Activated naive CD4-positive, alpha-beta T cell treated with Interleukin-2 at 50 U/mL for 16 hours (primary cell): Measurements from ENCODE around the gene DDTL.
"Not testable (repeated sequence)": the region's sequence is repeated elsewhere in the genome, so short reads cannot be mapped to it uniquely, and the experiment has no call there.

Experiments
- DNase-seq: peaks from one replicate; pipeline ENCODE4 v3.0.0-alpha.2; 2020

The DDTL gene

GRCh38 chr22:23970816-23971486 lies 4.3 kb downstream of the DDTL start:
- DNase-seq, result no peak

DNA sequence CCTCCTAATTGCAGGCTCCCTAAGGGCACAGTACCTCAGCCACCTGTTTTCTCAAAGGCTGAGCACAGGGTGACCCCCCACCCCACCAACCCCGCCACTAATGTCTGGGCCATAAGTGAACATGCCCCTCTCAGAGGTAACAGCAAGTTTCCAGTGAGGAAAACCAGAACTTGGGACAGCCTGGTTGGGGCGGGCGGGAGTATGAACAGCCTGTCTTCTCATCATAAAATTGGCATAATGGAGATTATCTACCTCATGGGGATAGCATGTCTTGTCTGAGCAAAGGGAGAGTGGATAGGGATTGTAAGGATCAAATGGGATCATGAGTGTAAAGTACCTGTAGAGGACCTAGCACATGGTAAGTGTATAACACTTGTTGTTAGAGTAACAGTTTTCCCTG lies 5.2 kb downstream of the DDTL start:
- not testable (repeated sequence) for DNase-seq

GRCh38 chr22:23974345-23974744 lies 7.7 kb downstream of the DDTL start, which contains the start of gene DDT:
DDT (minus strand) TSS chr22:23974441; CDS start chr22:23974414, 27 bp downstream.
- DNase-seq, result not testable (repeated sequence)

DNA sequence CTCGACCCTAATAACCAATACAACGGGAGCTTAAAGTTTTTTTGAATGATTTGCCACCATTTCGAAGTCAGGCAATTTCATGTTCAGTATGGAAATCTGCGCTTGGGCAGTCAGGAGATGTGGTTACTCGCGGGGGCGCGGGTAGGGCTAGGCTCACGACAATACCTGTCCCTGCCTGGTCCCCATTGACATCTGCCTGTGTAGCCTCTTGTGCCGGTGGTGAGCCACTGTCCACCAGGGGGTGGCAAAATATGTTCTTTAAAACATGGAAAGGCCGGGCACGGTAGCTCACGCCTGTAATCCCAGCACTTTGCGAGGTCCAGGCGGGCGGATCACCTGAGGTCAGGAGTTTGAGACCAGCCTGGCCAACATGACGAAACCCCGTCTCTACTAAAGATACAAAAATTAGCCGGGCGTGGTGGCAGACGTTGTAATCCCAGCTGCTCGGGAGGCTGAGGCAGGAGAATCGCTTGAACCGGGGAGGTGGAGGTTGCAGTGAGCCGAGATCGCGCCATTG lies 8.2 kb downstream of the DDTL start:
- not testable (repeated sequence) for DNase-seq

DNA sequence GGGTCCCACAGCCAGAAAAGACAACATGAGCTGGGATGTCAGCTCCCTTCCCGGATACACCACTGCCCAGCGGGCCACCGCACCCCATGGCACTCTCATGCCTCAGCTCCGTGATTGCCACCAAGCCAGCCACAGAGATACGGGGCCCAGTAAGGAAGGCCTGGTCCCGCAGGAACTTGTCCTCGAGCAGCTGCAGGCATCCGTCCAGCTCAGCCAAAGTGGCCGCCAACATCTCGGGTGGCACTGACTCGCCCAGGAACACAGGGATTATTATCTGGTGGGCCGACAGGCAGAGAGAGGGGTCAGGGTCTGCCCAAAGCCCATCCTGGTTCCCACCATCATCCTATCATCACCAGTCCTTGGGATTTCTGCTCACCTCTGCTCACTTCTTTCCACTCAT lies 10.6 kb downstream of the DDTL start:
- DNase-seq, result not testable (repeated sequence)

- DNase-seq, result not testable (repeated sequence)
These were observed 13.0 kb downstream of the DDTL start, which contains the start of gene GSTT2 for GRCh38 chr22:23979557-23980240. GSTT2 (plus strand) TSS chr22:23980134.

GRCh38 chr22:23980567-23980966 lies 13.9 kb downstream of the DDTL start:
- not testable (repeated sequence) for DNase-seq

DNA sequence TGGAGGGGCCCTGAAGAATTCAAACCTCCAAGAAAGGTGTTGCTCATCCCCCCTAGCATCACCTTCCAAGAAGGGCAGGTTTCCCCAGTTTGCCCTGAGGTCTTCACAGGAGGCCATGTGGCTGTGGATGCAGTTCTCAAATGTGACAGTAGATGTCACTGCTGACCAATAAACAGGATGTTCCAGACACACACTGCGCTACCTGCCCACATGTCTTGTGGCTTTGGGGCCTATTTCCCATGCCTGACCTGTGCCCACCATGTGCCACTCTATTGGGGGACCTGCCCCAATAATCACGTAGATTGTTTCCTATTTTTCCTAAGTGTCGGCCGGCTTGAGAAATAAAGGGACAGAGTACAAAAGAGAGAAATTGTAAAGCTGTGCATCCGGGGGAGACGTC lies 17.7 kb downstream of the DDTL start:
- peak; percentile 72 for DNase-seq

GRCh38 chr22:23986089-23986488 lies 19.4 kb downstream of the DDTL start:
- DNase-seq, result not testable (repeated sequence)

- DNase-seq, result not testable (repeated sequence)
These were observed 20.0 kb downstream of the DDTL start for GRCh38 chr22:23986538-23987178.

- not testable (repeated sequence) for DNase-seq
These were observed 23.0 kb downstream of the DDTL start for GRCh38 chr22:23989583-23990244.

DNA sequence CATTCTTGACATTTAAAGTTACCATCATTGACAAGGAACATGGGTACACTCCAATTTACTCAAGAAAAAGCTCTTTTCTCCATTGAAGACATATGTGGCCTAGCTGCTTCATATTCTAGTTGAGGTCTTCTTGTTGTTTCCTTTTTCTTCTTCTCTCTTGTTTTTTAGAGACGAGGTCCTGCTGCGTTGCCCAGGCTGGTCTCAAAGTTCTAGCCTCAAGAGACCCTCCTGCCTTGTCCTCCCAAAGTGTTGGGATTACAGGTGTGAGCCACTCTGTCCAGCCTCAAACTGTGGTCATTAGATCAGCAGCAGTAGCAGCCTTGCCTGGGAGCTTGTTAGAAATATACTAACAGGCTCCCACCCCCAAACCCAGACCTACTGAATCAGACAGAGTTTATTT lies 26.4 kb downstream of the DDTL start:
- not testable (repeated sequence) for DNase-seq

GRCh38 chr22:23993581-23994177 lies 27.0 kb downstream of the DDTL start:
- DNase-seq, result not testable (repeated sequence)

- no peak for DNase-seq
These were observed 30.4 kb downstream of the DDTL start for GRCh38 chr22:23997092-23997491.

DNA sequence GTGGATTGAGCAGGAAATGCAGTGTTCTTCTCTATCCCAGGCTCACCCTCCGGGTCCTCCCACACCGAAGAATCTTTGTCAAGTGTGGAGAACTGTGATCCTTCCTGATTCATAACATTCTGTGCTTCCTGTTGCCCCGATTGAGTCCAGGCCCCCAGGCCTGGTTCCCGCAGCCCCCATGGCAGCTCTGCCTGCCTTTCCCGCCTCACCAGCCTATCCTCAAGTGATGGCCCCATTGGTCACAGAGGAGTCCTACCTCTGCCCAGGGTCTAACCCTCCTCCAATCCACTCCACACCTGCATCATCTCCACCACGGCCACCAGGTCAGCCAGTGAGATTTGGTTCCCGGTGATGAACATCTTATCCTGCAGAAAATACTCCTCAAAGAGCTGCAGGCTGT lies 33.1 kb downstream of the DDTL start:
- DNase-seq, result not testable (repeated sequence)

DNA sequence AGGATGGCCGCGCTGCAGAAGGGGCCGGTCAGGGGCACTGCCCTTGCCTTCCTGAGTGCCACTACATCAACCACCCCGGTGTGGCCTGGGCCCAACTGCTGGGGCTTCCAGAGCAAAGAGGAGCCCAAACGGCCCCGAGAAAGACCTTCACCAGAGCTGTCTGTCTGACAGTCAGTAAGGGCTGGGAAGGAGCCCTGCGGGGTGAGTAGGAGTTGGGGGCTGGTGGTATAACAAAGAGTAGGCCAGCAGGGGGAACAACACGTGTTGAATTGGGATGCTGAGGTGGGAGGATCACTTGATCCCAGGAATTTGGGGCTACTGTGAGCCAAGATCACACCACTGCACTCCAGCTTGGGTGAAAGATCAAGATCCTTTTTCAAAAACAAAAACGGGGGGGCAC lies 34.6 kb downstream of the DDTL start:
- no peak for DNase-seq

- no peak for DNase-seq
These were observed 35.6 kb downstream of the DDTL start for GRCh38 chr22:24002272-24002671.

DNA sequence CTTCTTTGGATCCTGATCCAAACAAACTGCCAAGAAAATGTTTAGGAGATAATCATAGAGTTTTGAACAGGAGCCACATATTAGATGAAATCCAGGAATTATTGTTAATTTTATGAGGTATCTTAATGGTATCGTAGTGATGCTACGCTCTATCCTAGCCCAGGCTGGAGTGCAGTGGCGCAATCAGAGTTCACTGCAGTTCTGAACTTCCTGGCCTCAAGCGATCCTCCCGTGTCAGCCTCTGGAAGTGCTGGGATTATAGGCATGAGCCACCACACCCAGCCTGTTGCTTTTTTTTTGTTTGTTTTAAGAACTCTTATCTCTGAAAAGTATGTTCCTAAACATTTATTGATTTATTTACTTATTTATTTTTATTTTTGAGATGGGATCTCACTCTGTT lies 36.2 kb downstream of the DDTL start:
- no peak for DNase-seq

DNA sequence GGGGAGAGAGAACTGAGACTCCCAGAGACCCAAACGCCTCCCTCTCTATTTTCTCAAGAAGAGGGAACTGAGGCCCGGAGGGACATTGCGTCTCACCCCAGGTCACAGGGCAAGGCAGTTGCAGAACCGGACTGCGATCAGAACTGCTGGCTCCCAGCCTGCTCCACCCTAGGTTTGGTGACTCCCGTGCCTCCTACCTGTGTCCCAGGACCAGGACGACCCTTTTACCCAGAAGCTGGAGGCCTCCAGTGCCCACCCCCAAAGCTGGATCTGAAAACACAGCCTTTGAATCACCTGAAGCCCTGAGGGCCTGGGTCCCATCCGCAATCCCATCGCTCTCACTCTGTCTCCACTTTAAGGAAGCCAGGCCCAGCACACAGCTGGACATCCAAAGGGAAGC lies 37.2 kb downstream of the DDTL start:
- no peak for DNase-seq

DNA sequence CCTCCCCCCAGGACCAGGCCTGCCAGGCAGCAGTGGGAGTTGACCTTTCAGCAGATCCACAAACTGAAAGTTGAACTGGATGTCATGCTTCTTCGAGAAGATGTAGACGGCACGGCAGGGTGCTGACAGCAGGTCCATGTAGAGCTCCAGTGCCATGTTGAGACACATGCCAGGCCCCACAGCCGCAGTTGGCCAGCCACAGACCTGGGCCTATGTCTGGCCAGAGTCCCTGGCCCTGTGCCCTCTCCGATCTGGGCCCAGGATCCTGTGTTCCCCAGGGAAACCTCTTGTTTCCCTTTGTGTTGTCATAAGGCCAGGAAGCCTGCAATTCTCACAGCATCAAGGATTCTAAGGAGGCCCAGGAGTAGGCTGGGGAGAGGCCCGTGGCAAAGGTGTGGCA lies 38.5 kb downstream of the DDTL start, which contains the start of gene GSTT4:
Gene GSTT4 (minus strand): TSS at position 253 of the 400 bp plus-strand sequence. CDS start 97 bp downstream, at position 156.
- no peak for DNase-seq

DNA sequence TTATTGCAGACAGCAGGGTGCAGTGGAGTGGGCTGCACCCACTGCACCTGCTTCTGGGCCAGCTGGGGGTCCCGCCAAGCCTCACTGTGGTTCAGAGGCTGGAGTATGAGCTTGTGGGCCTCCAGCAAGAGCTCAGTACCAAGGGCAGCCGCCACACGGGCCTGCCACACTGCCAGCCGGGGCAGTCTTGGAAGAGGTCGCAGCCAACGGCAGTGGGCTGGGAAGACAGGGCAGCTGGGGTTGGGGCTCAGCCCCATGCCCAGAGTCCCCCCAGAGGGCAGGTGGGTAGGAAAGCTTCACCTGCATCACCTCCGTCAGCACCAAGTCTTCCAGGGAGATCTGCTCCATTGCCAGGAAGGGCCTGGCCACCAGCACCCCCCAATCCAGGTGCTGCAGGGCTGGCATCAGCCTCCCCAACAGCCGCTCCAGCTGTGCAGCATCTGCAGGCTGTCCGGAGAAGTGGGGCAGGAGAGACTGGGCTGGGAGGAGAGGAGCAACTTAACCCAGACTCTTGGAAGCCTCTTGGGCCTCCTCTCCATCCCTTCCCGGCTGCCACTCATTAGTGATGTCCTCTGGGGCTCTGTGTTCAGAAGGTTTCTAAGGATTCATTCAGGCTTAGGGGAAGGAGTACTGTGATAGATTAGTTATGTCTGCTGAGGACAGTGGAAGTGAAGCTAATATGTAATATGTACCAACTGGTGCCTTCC lies 39.7 kb downstream of the DDTL start:
- no peak for DNase-seq

GRCh38 chr22:24006914-24007214 lies 40.2 kb downstream of the DDTL start:
- no peak for DNase-seq
